Stomach (tissue), 9 donors: Measurements from ENCODE around the gene SCML1. TPM values are rescaled to one million over a fixed set of nuclear protein-coding genes. Genes with fewer than 3 reads are reported as not detected.

Experiments
- DNase-seq, 2 donors: peaks; one replicate each; pipeline versions ENCODE4 v3.0.0 to v3.0.0-alpha.2; 2013 to 2019
- H3K27ac ChIP-seq, 5 donors: fragments of 200-600 bp in 4 of 5; sonication (generic) in 4 of 5; one replicate each; pipeline ENCODE4 v1.5.1; 2013 to 2019; ENCODE audit warnings: mild to moderate bottlenecking in 1 of 5, moderate library complexity in 1 of 5
- H3K27me3 ChIP-seq, 3 donors: fragments of 200-600 bp; sonication (generic); one replicate each; pipeline ENCODE4 v1.5.1; 2017 to 2019; ENCODE audit warnings: mixed run types in 1 of 3
- H3K36me3 ChIP-seq, 4 donors: fragments of 200-600 bp; sonication (generic); 1 replicate in 3 of 4; 2 replicates in 1 of 4; pipeline ENCODE4 v1.5.1; 2016 to 2019
- H3K4me1 ChIP-seq, 4 donors: fragments of 200-600 bp; sonication (generic); one replicate each; pipeline ENCODE4 v1.5.1; 2016 to 2019
- H3K4me3 ChIP-seq, 4 donors: fragments of 200-600 bp; sonication (generic) in 3 of 4; one replicate each; pipeline ENCODE4 v1.5.1; 2016 to 2019; ENCODE audit warnings: mild to moderate bottlenecking in 1 of 4
- H3K9me3 ChIP-seq, 4 donors: fragments of 200-600 bp; sonication (generic); one replicate each; pipeline ENCODE4 v1.5.1; 2016 to 2019
- EP300 ChIP-seq: sonication (generic); formaldehyde crosslinking; IDR thresholded peaks from one replicate; pipeline ENCODE4 v1.6.1; 2017; ENCODE audit warnings: antibody characterized with exemption
- POLR2A ChIP-seq, 4 donors: fragments of 450-650 bp; IDR thresholded peaks; one replicate each; pipeline ENCODE4 v1.6.1; 2016; ENCODE audit warnings: antibody characterized with exemption in 4 of 4, control low read depth in 2 of 4, mild to moderate bottlenecking in 1 of 4, moderate library complexity in 1 of 4
- POLR2AphosphoS5 ChIP-seq, 3 donors: sonication (generic); formaldehyde crosslinking; IDR thresholded peaks; one replicate each; pipeline ENCODE4 v1.6.1; 2016; ENCODE audit warnings: antibody characterized with exemption in 3 of 3
- WGBS, 5 donors: extraction: QIAGEN DNeasy Blood & Tissue Kit in 3 of 5; methylation state at CpG; one replicate each; pipeline versions ENCODE4 v1.1.5 to v1.1.7; 2013 to 2018; 5-methylcytosine and 5-hydroxymethylcytosine counted together
- intact Hi-C: fragments of 100-400 bp; cut with DNase I; formaldehyde crosslinking; loops from one replicate; pipeline ENCODE4 v1.15.1; 2023; ENCODE audit warnings: low total_unique reads
- polyA plus RNA-seq, 3 donors: library from polyadenylated mRNA; stranded (reverse); fragments of 200-250 nt; gene quantifications; one replicate each; pipeline ENCODE4 v1.2.3, GENCODE V29; 2013
- total RNA-seq, 5 donors: library from RNA; depleted of rRNA; stranded (reverse); fragments of >200 nt; gene quantifications; one replicate each; pipeline versions ENCODE4 v1.1.0 to v1.2.3, GENCODE V29; 2014 to 2016
- TF ChIP-seq, protein P1 (sequence below), 7 experiments: fragments of 450-650 bp in 4 of 7; fragments of 200-600 bp in 3 of 7; sonication (generic) in 3 of 7; IDR thresholded peaks; one replicate each; pipeline ENCODE4 v1.5.1; 2016 to 2019; ENCODE audit warnings: antibody characterized with exemption in 7 of 7, control low read depth in 2 of 7, mild to moderate bottlenecking in 1 of 7
- donor health status: healthy with polysubstance abuse.
- donor health status: Bipolar disorder and iron deficiency.
- donor health status: healthy.

Gene SCML1
- total and polyA plus RNA-seq, 8 donors, result 0.45 to 28.1 (median 12.3) TPM

DNA sequence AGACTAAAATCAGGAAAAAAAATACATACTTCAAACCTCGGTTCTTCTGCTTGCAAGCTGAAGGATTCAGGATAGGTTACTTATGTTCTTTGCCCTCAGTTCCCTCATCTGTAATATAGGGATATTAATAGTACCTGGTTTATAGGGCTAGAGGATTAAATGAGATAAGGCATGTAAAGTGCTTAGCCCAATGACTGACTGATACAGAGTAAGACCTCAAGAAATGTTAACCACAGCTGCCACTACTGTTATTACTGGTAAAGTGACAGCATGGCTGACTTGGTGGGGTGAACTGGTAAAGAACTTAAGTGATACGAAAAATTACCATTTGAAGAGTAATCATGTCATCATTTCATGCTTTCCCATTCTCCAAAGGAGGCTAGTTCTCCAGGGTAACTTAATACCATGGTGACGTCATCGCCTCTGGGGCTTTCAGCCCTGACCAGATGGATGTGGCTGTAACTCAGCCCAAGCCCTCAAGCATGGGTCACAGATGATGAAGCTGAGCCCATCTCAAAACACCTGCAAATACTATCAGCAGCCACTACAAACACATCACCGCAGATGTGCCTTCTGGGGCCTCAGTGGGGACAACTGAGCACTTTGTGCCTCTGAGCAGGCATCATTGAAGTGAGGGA lies 44.5 kb upstream of the SCML1 start:
- H3K27me3 ChIP-seq, result no peaks in the 10 kb centered on the region
- DNase-seq, result no peak
- 72 to 90% (median 78%) methylated on average over 5 of the region's 5 CpGs for WGBS, 5 donors
- H3K36me3 ChIP-seq, result no peaks in the 10 kb centered on the region
- no peak overlapping the region for H3K4me3 ChIP-seq
- TF ChIP-seq POLR2AphosphoS5 (IDR thresholded peaks at IDR 0.05) (no peak), EP300 (no peak), POLR2A (IDR thresholded peaks at IDR 0.05) (no peak)
- TF ChIP-seq, protein P1, sequence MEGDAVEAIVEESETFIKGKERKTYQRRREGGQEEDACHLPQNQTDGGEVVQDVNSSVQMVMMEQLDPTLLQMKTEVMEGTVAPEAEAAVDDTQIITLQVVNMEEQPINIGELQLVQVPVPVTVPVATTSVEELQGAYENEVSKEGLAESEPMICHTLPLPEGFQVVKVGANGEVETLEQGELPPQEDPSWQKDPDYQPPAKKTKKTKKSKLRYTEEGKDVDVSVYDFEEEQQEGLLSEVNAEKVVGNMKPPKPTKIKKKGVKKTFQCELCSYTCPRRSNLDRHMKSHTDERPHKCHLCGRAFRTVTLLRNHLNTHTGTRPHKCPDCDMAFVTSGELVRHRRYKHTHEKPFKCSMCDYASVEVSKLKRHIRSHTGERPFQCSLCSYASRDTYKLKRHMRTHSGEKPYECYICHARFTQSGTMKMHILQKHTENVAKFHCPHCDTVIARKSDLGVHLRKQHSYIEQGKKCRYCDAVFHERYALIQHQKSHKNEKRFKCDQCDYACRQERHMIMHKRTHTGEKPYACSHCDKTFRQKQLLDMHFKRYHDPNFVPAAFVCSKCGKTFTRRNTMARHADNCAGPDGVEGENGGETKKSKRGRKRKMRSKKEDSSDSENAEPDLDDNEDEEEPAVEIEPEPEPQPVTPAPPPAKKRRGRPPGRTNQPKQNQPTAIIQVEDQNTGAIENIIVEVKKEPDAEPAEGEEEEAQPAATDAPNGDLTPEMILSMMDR (IDR thresholded peaks at IDR 0.05), result no peak
- no peak overlapping the region for H3K27ac ChIP-seq
- H3K4me1 ChIP-seq, result peaks cover 0 to 4% (median 0%) of the 10 kb centered on the region in 4 donors
- intact Hi-C loops, result no loop called here
- no peaks in the 10 kb centered on the region for H3K9me3 ChIP-seq

DNA sequence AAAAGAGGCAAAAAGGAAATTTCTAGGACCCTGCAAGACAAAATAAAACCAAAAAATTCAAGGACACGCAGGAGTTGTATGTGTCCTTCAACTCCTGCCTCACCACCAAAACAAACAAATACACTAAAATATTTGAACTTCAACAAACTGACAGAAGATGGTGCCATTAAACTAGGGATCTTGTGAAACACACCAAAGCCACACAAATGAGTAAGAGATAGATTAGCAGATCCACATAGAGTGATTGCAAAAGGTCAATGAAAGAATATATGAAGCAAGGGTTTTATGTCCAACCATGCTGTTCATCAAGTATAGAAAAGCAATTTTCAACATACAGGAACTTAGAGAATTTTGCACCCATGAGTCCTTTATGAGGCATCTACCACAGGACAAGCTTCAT lies 40.1 kb upstream of the SCML1 start:
- no peaks in the 10 kb centered on the region for H3K4me1 ChIP-seq
- intact Hi-C loops, result no loop called here
- TF ChIP-seq, protein P1 (IDR thresholded peaks at IDR 0.05), result peak in 1 of 7 experiments; percentile 7
- TF ChIP-seq POLR2AphosphoS5 (IDR thresholded peaks at IDR 0.05), result no peak
- no peaks in the 10 kb centered on the region for H3K36me3 ChIP-seq
- no peak overlapping the region for H3K27ac ChIP-seq
- 54 to 83% (median 63%) methylated on average over 1 of the region's 1 CpG for WGBS, 5 donors
- no peaks in the 10 kb centered on the region for H3K27me3 ChIP-seq
- no peaks in the 10 kb centered on the region for H3K9me3 ChIP-seq
- no peak overlapping the region for H3K4me3 ChIP-seq
- DNase-seq, result peak in 1 of 2 donors; percentile 14

DNA sequence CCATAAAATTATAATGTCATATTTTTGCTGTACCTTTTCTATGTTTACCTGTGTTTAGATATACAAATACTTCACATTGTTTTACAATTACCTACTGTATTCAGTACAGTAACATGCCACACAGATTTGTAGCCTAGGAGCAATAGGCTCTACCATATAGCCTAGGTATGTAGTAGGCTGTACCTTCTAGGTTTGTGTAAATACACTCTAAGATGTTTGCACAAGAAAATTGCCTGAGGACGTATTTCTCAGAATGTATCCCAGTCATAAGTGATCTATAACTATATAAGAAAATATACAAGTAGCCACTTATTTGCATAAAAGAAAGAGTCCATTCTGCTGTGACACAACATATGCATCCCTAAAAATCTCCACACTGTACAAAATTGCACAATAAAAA lies 36.3 kb upstream of the SCML1 start:
- Histone ChIP-seq H3K27me3 (no peaks in the 10 kb centered on the region), H3K27ac (no peak overlapping the region), H3K4me1 (no peaks in the 10 kb centered on the region), H3K9me3 (no peaks in the 10 kb centered on the region), H3K4me3 (no peak overlapping the region), H3K36me3 (no peaks in the 10 kb centered on the region)
- no peak for DNase-seq
- WGBS, 5 donors, result 33 to 75% (median 40%) methylated on average over 1 of the region's 1 CpG
- TF ChIP-seq POLR2A (IDR thresholded peaks at IDR 0.05) (no peak), EP300 (no peak), POLR2AphosphoS5 (IDR thresholded peaks at IDR 0.05) (no peak)
- TF ChIP-seq, protein P1 (IDR thresholded peaks at IDR 0.05), result no peak
- intact Hi-C loops, result no loop called here

DNA sequence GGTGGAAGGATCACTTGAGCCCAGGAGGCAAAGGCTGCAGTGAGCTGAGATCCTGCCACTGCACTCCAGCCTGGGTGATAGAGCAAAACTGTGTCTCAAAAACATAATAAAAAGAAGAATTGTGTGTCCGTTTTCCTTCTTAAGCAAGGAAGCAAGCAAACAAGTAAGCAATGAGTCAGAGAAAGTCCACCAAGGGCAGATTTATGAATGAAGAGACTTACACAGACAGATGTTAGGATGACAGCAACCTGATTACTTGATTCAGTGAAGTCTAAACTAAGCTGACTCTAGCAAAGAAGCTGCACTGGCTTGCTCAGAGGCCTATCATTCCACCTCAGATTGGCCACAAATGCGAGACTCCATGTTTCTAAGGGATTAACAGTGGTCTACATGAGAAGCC lies 34.1 kb upstream of the SCML1 start:
- intact Hi-C loops, result no loop called here

More for the DNA sequence above, 34.1 kb upstream of the SCML1 start:
- TF ChIP-seq POLR2AphosphoS5 (IDR thresholded peaks at IDR 0.05) (no peak), POLR2A (IDR thresholded peaks at IDR 0.05) (no peak), EP300 (no peak)
- TF ChIP-seq, protein P1 (IDR thresholded peaks at IDR 0.05), result no peak
- no peaks in the 10 kb centered on the region for H3K27me3 ChIP-seq
- DNase-seq, result no peak
- H3K27ac ChIP-seq, result no peak overlapping the region
- no peaks in the 10 kb centered on the region for H3K9me3 ChIP-seq
- no peak overlapping the region for H3K4me3 ChIP-seq
- WGBS, 5 donors, result 66 to 92% (median 86%) methylated on average over 2 of the region's 2 CpGs
- H3K36me3 ChIP-seq, result no peaks in the 10 kb centered on the region
- no peaks in the 10 kb centered on the region for H3K4me1 ChIP-seq
